CD4-positive, CD25-positive, alpha-beta regulatory T cell (primary cell): ENCODE results near the gene ING5. TPM values are rescaled to one million over a fixed set of nuclear protein-coding genes. Genes with fewer than 3 reads are reported as not detected.
A peak's percentile ranks its signal among the peaks of the same experiment; 100 is the strongest.

Experiments used
- ATAC-seq, 2 donors: fragments of 150-1000 bp; cut with Tn5 transposase; one replicate each; pipeline ENCODE4 v1.10.0; 2021; ENCODE audit warnings: low read depth in 2 of 2, moderate number of reproducible peaks in 2 of 2, moderate library complexity in 1 of 2
- DNase-seq, 3 donors: peaks; one replicate each; pipeline versions ENCODE4 v3.0.0 to v3.0.0-alpha.2; 2012 to 2022; ENCODE audit warnings: mixed read lengths in 1 of 3
- H3K27ac ChIP-seq: one replicate; pipeline ENCODE4 v1.7.0; 2013; ENCODE audit warnings: mild to moderate bottlenecking, low read length; ENCODE audit not compliant: insufficient read depth, poor library complexity, severe bottlenecking
- H3K27me3 ChIP-seq: one replicate; pipeline ENCODE4 v1.7.0; 2013; ENCODE audit warnings: low read length; ENCODE audit not compliant: control insufficient read depth, insufficient read depth
- H3K36me3 ChIP-seq: one replicate; pipeline ENCODE4 v1.7.0; 2013; ENCODE audit warnings: mild to moderate bottlenecking, low read length, moderate library complexity; ENCODE audit not compliant: control insufficient read depth, insufficient read depth
- H3K4me1 ChIP-seq: 2 replicates; pipeline ENCODE4 v1.7.0; 2013; ENCODE audit warnings: mild to moderate bottlenecking, low read length; ENCODE audit not compliant: insufficient read depth, control insufficient read depth, poor library complexity, severe bottlenecking
- H3K4me3 ChIP-seq: one replicate; pipeline ENCODE4 v1.7.0; 2013; ENCODE audit warnings: low read depth, mild to moderate bottlenecking, low read length, moderate library complexity
- H3K9me3 ChIP-seq, 2 experiments: 1 replicate in 1 of 2; 2 replicates in 1 of 2; pipeline ENCODE4 v1.7.0; 2013; ENCODE audit warnings: low read length in 2 of 2, mild to moderate bottlenecking in 1 of 2, moderate library complexity in 1 of 2; ENCODE audit not compliant: control insufficient read depth in 2 of 2
- H3K27ac Mint-ChIP-seq, 3 donors: one replicate each; pipeline ENCODE4 v1.8.0; 2020 to 2022; ENCODE audit warnings: mild to moderate bottlenecking in 3 of 3, mixed read lengths in 3 of 3, moderate library complexity in 2 of 3
- H3K27me3 Mint-ChIP-seq: one replicate; pipeline ENCODE4 v1.8.0; 2022; ENCODE audit warnings: mild to moderate bottlenecking, mixed read lengths
- H3K36me3 Mint-ChIP-seq: one replicate; pipeline ENCODE4 v1.8.0; 2020; ENCODE audit warnings: mixed read lengths
- H3K4me1 Mint-ChIP-seq, 4 donors: one replicate each; pipeline ENCODE4 v1.8.0; 2020 to 2022; ENCODE audit warnings: mixed read lengths in 4 of 4, mild to moderate bottlenecking in 1 of 4
- H3K4me3 Mint-ChIP-seq, 4 donors: one replicate each; pipeline ENCODE4 v1.8.0; 2020 to 2022; ENCODE audit warnings: mild to moderate bottlenecking in 4 of 4, mixed read lengths in 4 of 4, moderate library complexity in 3 of 4
- H3K9me3 Mint-ChIP-seq, 7 donors: one replicate each; pipeline ENCODE4 v1.8.0; 2020 to 2022; ENCODE audit warnings: mixed read lengths in 7 of 7, mild to moderate bottlenecking in 3 of 7, moderate library complexity in 2 of 7
- polyA plus RNA-seq, 4 donors: library from polyadenylated mRNA; unstranded; fragments of 300-500 nt; fragmentation: Illumina TruSeq; gene quantifications; one replicate each; pipeline ENCODE4 v1.2.3, GENCODE V29; 2021
- total RNA-seq: library from RNA; stranded (reverse); gene quantifications from one replicate; pipeline ENCODE4 v1.2.3, GENCODE V29; 2022

Gene ING5
- total and polyA plus RNA-seq, 5 donors from 2014 or later, result 16.7 to 64.8 (median 21.4) TPM

DNA sequence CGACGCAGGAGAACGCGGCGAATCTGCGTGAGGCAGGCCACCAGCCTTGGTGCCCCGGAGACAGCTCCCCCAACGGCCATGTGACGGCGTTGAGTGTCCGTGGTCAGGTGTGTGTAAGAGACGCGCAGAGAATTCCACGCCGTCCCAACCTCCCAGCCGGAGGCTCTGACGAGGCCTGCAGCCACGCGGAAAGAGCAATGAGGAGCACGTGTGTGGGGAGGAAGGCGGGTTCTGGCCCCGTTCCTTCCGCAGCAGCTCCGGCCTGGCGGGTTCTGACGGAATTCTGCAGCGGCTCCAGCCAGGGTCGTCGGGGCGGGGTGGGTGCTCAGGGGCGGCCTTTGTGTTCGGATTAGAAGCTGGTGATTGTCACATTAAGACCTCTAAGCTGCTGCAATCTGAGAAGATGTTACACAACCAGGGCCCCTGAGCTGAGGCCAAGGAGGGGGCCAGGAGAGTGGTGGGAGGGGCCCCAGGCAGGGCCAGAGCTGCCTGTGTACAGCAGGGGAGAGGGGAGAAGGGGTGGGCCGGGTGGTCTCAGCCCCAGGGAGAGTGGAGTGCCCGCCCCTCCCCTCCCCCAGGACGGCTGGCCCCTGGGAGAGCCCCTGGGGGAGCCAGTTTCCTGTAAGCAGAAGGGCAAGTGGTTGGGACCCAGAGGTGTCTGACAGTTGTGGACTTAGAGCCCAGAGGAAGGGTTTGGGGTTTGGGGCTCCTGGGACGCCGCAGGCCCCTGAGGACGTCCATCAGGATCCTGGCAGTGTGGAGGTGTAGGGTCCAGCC, 69.6 kb downstream of the ING5 start:
- Mint-ChIP-seq H3K27ac (peak overlapping the region in 2 of 3 donors; percentile 73 to 90), H3K4me1 (peaks cover 5 to 15% (median 7%) of the 10 kb centered on the region in 4 donors), H3K27me3 (no peaks in the 10 kb centered on the region), H3K36me3 (no peaks in the 10 kb centered on the region), H3K9me3 (no peaks in the 10 kb centered on the region), H3K4me3 (peak overlapping the region in 2 of 4 donors; percentile 69 to 82)
- DNase-seq, result no peak
- no peak overlapping the region for H3K4me3 ChIP-seq
- no peaks in the 10 kb centered on the region for H3K36me3 ChIP-seq
- no peaks in the 10 kb centered on the region for H3K27me3 ChIP-seq
- H3K9me3 ChIP-seq, result no peaks in the 10 kb centered on the region
- H3K27ac ChIP-seq, result no peak overlapping the region
- ATAC-seq, result no peak
- H3K4me1 ChIP-seq, result peaks cover 11% of the 10 kb centered on the region

GRCh38 chr2:241772063-241772499, 70.2 kb downstream of the ING5 start:
- ATAC-seq, result peak in 1 of 2 donors; percentile 16
- H3K4me3 Mint-ChIP-seq, result peak overlapping the region in 3 of 4 donors; percentile 13 to 82 (median 69)

DNA sequence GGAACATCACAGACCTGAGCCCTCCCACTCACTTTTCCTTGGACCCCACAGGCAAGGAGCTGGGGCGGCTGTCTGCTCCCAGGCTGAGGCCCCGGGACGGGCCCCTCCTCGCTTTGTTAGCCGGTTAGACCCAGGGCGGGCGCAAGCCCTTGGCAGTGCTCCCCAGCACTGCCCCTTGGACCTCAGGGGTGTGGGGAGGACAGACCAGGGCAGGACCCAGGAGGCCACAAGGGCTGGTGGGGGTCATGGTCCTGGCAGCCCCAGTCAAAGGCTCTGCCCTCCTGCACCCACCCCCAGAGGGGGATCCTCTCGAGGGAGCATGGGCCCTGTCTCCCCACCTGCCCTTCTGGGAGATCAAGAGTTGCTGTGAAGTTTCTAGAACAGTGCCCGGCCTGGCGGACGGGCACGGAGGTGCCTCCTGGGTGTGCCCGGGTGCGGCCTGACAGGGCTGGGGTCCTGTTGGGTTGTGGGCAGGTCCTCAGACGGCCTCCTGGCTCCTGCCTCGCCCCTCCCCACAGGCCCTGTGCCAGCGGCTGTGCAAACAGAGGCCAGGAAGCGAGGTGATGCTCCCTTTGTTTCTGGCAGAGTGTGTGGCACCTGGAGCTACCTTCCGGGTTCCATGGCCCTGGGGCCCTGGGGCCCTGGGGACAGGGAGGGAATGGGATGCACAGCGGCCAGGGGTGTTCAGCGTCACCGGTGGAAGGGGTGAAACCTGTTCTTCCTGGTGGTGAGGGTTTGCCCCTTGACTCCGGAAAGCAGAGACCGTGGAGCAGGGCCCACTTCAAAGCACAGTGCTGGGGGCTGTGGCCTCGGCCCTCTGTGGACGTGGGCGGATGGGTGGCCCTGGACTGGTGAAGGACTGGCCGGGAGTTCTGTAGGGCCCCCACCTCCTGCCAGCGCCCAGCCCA, 71.9 kb downstream of the ING5 start:
- Mint-ChIP-seq H3K27ac (no peak overlapping the region), H3K4me3 (no peak overlapping the region), H3K36me3 (no peaks in the 10 kb centered on the region), H3K27me3 (no peaks in the 10 kb centered on the region), H3K4me1 (peaks cover 5 to 15% (median 7%) of the 10 kb centered on the region in 4 donors), H3K9me3 (no peaks in the 10 kb centered on the region)
- no peak overlapping the region for H3K27ac ChIP-seq
- no peaks in the 10 kb centered on the region for H3K27me3 ChIP-seq
- H3K4me3 ChIP-seq, result no peak overlapping the region
- H3K9me3 ChIP-seq, result no peaks in the 10 kb centered on the region
- DNase-seq (no peak), ATAC-seq (no peak)
- H3K4me1 ChIP-seq, result peaks cover 11% of the 10 kb centered on the region
- H3K36me3 ChIP-seq, result no peaks in the 10 kb centered on the region

More at GRCh38 chr2:241772063-241772499, 70.2 kb downstream of the ING5 start:
- Histone ChIP-seq H3K36me3 (no peaks in the 10 kb centered on the region), H3K4me3 (peak overlapping the region; percentile 51), H3K4me1 (peaks cover 11% of the 10 kb centered on the region), H3K27me3 (no peaks in the 10 kb centered on the region), H3K9me3 (no peaks in the 10 kb centered on the region), H3K27ac (no peak overlapping the region)
- DNase-seq, result peak in 2 of 3 donors; percentile 56 to 81
- H3K27me3 Mint-ChIP-seq, result no peaks in the 10 kb centered on the region
- no peaks in the 10 kb centered on the region for H3K9me3 Mint-ChIP-seq
- peaks cover 5 to 15% (median 7%) of the 10 kb centered on the region in 4 donors for H3K4me1 Mint-ChIP-seq
- H3K36me3 Mint-ChIP-seq, result no peaks in the 10 kb centered on the region
- H3K27ac Mint-ChIP-seq, result peak overlapping the region; percentile 32 to 90 (median 73)

DNA sequence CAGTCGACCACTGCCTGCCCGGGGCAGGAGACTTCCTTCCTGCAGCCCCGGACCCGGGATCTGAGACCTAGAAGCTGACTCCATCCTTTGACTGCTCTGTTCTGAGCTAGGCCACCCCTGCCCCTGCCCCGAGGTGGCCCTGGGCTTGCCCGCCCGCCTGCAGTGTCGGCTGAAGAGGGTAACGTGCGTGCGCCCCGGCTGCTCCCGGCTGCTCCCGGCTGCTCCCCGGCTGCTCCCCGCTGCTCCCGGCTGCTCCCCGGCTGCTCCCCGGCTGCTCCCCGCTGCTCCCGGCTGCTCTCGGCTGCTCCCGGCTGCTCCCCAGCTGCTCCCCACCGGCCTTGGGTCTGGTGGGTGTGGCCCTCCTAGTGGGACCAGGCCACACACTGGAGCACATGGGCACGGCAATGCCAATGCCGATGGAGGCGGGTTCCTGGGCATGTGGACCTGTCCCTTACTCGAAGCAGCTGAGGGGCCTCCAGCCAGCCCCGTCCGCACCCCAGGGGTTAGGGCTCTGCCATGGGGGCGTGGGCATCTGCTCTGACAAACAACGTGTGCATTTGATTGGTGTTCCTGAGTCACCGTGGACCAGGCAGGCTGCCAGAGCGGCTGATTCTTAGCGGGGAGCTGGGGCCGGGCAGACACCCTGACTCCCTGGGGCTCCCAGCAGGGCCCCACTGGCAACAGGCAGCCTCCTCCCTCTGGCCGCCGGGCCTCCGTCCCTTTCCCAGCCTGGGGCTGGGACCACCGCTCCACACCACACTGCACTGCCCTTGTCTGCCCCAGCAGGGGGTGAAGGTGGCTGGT, 72.8 kb downstream of the ING5 start:
- H3K9me3 ChIP-seq, result no peaks in the 10 kb centered on the region
- no peak overlapping the region for H3K27ac ChIP-seq
- no peaks in the 10 kb centered on the region for H3K36me3 ChIP-seq
- H3K27ac Mint-ChIP-seq, result no peak overlapping the region
- H3K27me3 Mint-ChIP-seq, result no peaks in the 10 kb centered on the region
- H3K4me3 Mint-ChIP-seq, result no peak overlapping the region
- peaks cover 11% of the 10 kb centered on the region for H3K4me1 ChIP-seq
- ATAC-seq (no peak), DNase-seq (no peak)
- H3K4me3 ChIP-seq, result no peak overlapping the region
- H3K9me3 Mint-ChIP-seq, result no peaks in the 10 kb centered on the region
- peaks cover 5 to 15% (median 7%) of the 10 kb centered on the region in 4 donors for H3K4me1 Mint-ChIP-seq
- H3K27me3 ChIP-seq, result no peaks in the 10 kb centered on the region
- no peaks in the 10 kb centered on the region for H3K36me3 Mint-ChIP-seq

DNA sequence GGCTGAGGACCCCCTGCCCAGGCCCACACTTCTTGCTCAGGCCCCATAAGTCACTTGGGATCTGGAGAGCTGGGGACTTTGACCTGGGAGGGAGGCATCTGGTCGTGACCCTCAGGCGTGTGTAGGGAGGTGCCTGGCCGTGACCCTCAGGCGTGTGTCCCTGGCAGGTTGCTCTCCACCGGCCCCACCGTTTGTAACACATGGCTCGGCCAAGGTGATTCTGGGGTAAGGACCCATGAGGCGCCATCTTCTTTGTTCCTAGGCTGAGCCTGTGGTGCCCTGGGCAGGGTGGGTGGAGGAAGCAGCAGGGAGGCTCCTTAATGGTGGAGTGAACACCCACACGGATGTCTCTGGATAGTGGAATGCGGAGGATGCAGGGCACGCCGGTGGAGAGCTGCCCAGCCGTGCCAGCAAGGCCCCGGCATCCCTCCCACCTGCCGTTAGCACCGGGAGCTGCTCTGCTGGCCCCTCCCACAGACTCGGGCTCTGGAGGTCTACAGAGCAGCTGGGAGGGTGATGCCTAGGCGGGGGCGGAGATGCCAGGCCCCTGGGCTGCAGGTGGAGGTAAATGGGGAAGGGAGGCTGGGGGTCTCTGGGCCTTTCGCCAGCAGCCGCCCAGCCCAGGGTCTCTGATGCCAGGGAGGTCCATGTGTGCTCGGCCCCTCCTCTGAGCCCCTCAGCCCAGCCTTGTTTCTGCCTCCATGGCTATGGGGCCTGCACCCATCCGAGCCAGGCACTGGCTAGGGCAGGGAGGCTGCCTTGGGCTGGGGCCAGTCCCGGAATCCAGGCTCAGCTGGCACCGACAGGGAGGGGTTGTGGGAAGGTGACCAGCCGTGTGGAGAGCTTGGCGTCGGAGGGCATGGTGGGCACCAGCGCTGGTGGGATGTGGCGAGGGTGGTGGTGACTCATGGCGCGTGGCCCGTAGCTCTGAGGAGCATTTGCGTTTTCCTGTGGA, 73.7 kb downstream of the ING5 start:
- ATAC-seq (no peak), DNase-seq (no peak)
- Mint-ChIP-seq H3K27me3 (no peaks in the 10 kb centered on the region), H3K36me3 (no peaks in the 10 kb centered on the region), H3K9me3 (no peaks in the 10 kb centered on the region), H3K27ac (no peak overlapping the region), H3K4me1 (peaks cover 5 to 15% (median 7%) of the 10 kb centered on the region in 4 donors), H3K4me3 (no peak overlapping the region)
- H3K9me3 ChIP-seq, result no peaks in the 10 kb centered on the region
- H3K4me1 ChIP-seq, result peaks cover 11% of the 10 kb centered on the region
- no peaks in the 10 kb centered on the region for H3K27me3 ChIP-seq
- H3K27ac ChIP-seq, result no peak overlapping the region
- H3K4me3 ChIP-seq, result no peak overlapping the region
- no peaks in the 10 kb centered on the region for H3K36me3 ChIP-seq

GRCh38 chr2:241776336-241777169, 74.7 kb downstream of the ING5 start, which contains the start of gene GAL3ST2:
GAL3ST2 (plus strand) TSS chr2:241776822; CDS start chr2:241776956, 134 bp downstream.
- DNase-seq (no peak), ATAC-seq (no peak)
- H3K27ac Mint-ChIP-seq, result no peak within 1 kb of the TSS
- H3K36me3 Mint-ChIP-seq, result no peaks in the 10 kb centered on the region
- no peaks in the 10 kb centered on the region for H3K27me3 Mint-ChIP-seq
- peaks cover 5 to 14% (median 7%) of the 10 kb centered on the region in 4 donors for H3K4me1 Mint-ChIP-seq
- H3K27me3 ChIP-seq, result no peaks in the 10 kb centered on the region
- peaks cover 0 to 5% of the 10 kb centered on the region in 2 experiments for H3K9me3 ChIP-seq
- no peaks in the 10 kb centered on the region for H3K36me3 ChIP-seq
- no peak within 1 kb of the TSS for H3K4me3 Mint-ChIP-seq
- H3K4me1 ChIP-seq, result peaks cover 11% of the 10 kb centered on the region
- peaks cover 0 to 8% (median 2%) of the 10 kb centered on the region in 7 donors for H3K9me3 Mint-ChIP-seq
- H3K27ac ChIP-seq, result no peak within 1 kb of the TSS
- H3K4me3 ChIP-seq, result no peak within 1 kb of the TSS
